BJ (cell line): ENCODE measurements around the gene IL13. TPM values are rescaled to one million over a fixed set of nuclear protein-coding genes. Genes with fewer than 3 reads are reported as not detected.

ENCODE experiments used
- CTCF ChIA-PET: fragments of 350-600 bp; formaldehyde crosslinking; extraction: SDS; loops from one replicate; lab custom pipeline; 2021; ENCODE audit warnings: antibody characterized with exemption, inconsistent platforms; lab: Yijun Ruan, JAX
- POLR2A ChIA-PET: fragments of 300-600 bp; sonication (Branson Sonifier 250); formaldehyde crosslinking; extraction: SDS; loops from one replicate; lab custom pipeline; 2021; ENCODE audit warnings: antibody characterized with exemption; lab: Charles Lee
- DNase-seq: peaks from one replicate; pipeline ENCODE4 v3.0.0-alpha.2; 2011; ENCODE audit warnings: low read depth
- H3K27me3 ChIP-seq: 2 replicates; pipeline ENCODE4 v1.6.0; 2011; ENCODE audit warnings: low read length; ENCODE audit not compliant: control insufficient read depth, insufficient read depth
- H3K36me3 ChIP-seq: 2 replicates; pipeline ENCODE4 v1.5.1; 2011; ENCODE audit warnings: low read length; ENCODE audit not compliant: control insufficient read depth, insufficient read depth
- H3K4me3 ChIP-seq: 2 replicates; pipeline ENCODE4 v1.5.1; 2011; ENCODE audit warnings: low read depth, mild to moderate bottlenecking, control low read depth, low read length
- CTCF ChIP-seq: IDR thresholded peaks from 2 replicates; pipeline ENCODE4 v1.5.1; 2011; ENCODE audit warnings: low read depth, mild to moderate bottlenecking, control low read depth, inconsistent platforms, low read length, moderate library complexity; ENCODE audit not compliant: insufficient read depth
- polyA minus RNA-seq: library from RNA; depleted of rRNA, polyadenylated mRNA; stranded (reverse); fragments of >200 nt; gene quantifications from 2 replicates; pipeline ENCODE4 v1.2.3, GENCODE V29; 2011; rRNA and poly(A)+ RNA removed
- polyA plus RNA-seq: library from polyadenylated mRNA; depleted of rRNA; stranded (reverse); fragments of >200 nt; gene quantifications from 2 replicates; pipeline ENCODE4 v1.2.3, GENCODE V29; 2011; rRNA removed

The IL13 gene
- not detected in 2 replicates for polyA plus RNA-seq
- not detected in 2 replicates for polyA minus RNA-seq

- ChIA-PET CTCF (interaction anchor here (0.6 to 2.9 kb wide), 3 partner anchors 58 to 165 kb away, joined by 3 to 7 read pairs (median 3); no protein-coding TSS in a partner anchor), POLR2A (no interaction called here)
- Histone ChIP-seq H3K36me3 (no peaks in the 10 kb centered on the region), H3K4me3 (no peak within 1 kb of the TSS), H3K27me3 (no peaks in the 10 kb centered on the region)
- TF ChIP-seq CTCF, result no peak
- DNase-seq, result no peak
Measured at GRCh38 chr5:132657676-132658380, at the start of gene IL13. IL13 (plus strand) TSS chr5:132658173; CDS start chr5:132658187, 14 bp downstream.

DNA sequence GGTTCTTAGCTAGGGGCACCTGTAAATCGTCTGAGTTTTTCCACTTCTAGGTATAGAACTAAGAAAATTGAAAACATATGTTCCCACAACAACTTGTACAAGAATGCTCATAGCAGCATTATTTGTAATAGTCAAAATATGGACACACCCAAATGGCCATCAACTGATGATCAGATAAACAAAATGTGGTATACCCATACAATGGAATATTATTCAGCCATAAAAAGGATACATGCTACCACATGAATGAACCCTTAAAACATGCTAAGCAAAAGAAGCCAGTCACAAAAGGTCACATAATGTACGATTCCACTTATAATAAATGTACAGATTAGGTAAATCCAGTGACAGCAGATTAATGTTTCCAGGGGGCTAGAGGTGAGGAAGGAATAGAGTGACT is 46.0 kb upstream of the IL13 start:
- no peak for DNase-seq
- ChIA-PET CTCF (no interaction called here), POLR2A (no interaction called here)
- no peak for TF ChIP-seq CTCF
- Histone ChIP-seq H3K27me3 (no peaks in the 10 kb centered on the region), H3K36me3 (peaks cover 2% of the 10 kb centered on the region), H3K4me3 (no peak overlapping the region)

GRCh38 chr5:132612846-132613245 is 45.1 kb upstream of the IL13 start:
- Histone ChIP-seq H3K36me3 (peaks cover 2% of the 10 kb centered on the region), H3K27me3 (no peaks in the 10 kb centered on the region), H3K4me3 (no peak overlapping the region)
- ChIA-PET CTCF (no interaction called here), POLR2A (no interaction called here)
- no peak for DNase-seq
- TF ChIP-seq CTCF, result no peak

GRCh38 chr5:132621699-132622098 is 36.3 kb upstream of the IL13 start:
- no peaks in the 10 kb centered on the region for H3K36me3 ChIP-seq
- no peak for TF ChIP-seq CTCF
- H3K4me3 ChIP-seq, result no peak overlapping the region
- DNase-seq, result no peak
- H3K27me3 ChIP-seq, result no peaks in the 10 kb centered on the region
- CTCF ChIA-PET, result no interaction called here
- POLR2A ChIA-PET, result no interaction called here

DNA sequence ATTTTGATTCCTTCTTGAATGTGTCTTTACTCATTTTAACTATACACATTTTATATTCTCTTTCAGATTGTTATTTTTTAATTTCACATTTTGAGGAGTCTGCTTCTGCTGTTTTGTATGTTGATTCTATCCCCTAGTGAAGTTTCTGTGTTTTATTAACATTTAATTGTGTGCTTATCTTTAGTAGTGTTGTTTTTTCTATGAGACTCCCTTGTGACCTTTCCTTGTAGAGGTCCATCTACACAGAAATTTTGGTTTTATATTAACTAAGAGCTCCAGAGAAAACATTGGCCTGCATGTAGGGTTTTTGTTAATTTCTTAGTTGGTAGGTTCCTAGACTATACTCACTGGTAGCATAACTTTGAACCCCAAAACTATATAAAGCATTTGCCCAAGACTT is 35.4 kb upstream of the IL13 start:
- no peak overlapping the region for H3K4me3 ChIP-seq
- ChIA-PET POLR2A (no interaction called here), CTCF (interaction anchor here (1.9 kb wide), 1 partner anchor 95 kb away, joined by 5 read pairs; no protein-coding TSS in a partner anchor)
- TF ChIP-seq CTCF, result no peak
- H3K27me3 ChIP-seq, result no peaks in the 10 kb centered on the region
- H3K36me3 ChIP-seq, result no peaks in the 10 kb centered on the region
- no peak for DNase-seq
